HL-60/S4 treated with phorbol 12-myristate 13-acetate at 8.2 ng/mL for 4 days and 3 days (cell line): ENCODE data around the gene CEP44.
"Not testable (repeated sequence)": the region's sequence is repeated elsewhere in the genome, so short reads cannot be mapped to it uniquely, and the experiment has no call there.

Experiments
- in situ Hi-C: fragments of 300-500 bp; cut with MboI; formaldehyde crosslinking; loops from 2 replicates; pipeline ENCODE4 v1.15.0; 2022; ENCODE audit warnings: low sequenced_read_pairs

The CEP44 gene

DNA sequence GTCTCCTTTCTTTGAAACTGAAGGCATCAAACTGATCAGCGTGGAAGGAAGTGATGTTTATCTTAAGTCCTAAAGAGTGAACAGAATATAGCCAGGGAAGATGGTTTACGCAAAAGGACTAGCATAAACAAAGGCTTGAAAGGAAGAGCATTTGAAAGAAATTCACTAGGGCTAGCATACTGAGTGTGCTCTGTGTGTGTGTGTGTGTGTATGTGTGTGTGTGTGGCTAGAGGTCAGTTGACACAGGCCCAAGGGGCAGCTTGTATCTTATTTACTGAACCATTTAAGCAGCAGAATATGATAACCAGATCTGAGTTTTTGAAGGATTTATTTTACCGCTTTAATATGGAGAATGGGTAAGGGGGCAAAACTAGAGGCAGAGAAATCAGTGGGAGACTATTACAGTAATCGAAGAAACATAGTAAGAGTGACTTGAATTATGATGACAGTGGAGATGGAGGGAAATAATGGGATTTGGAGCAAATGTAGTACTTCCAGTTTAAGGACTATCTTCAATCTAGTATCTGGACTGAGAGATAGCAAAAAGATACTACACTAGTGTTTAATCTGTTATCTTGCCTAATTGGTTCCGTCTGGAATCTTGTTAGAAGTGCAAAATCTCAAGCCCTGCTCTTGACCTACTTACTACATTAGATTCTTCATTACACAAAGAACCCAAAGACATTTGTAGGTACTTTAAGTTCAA lies 36.9 kb downstream of the CEP44 start:
- in situ Hi-C loops, result no loop called here

DNA sequence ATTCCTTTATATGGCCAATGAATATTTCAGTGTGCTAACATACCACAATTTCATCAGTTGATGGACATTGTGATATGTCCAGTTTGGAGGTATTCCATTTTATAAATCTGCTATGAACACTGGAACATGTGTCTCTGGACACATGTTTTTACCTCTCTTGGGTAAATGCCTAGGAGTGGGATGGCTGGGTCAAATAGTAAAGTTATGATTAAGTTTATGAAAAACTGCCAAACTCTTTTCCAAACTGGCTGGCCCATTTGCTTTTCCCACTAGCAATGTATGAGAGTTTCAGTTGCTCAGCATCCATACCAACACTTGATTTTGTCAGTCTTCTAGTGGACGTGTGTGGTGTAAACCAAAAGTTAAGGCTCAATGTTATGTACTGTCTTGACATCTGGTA lies 40.5 kb downstream of the CEP44 start:
- in situ Hi-C loops, result no loop called here

DNA sequence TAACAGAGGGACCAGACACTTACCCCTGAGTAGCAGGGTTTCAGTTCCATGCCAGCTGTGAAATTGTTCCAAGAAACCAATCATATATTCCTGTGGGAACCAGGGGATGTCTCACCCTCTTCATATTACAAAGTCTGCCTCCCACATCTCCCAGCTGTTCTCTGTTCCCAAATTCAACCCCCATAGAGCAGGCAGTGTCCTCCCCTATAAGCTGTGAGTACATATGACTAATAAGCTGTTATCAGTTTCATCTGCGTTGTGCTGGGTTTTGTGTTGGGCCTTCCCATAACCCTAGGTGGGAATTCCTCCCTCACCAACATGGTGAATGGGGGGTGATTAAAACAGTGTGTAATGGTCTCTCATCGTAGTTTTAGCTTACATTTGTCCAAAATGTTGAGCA lies 41.0 kb downstream of the CEP44 start:
- in situ Hi-C loops, result no loop called here

DNA sequence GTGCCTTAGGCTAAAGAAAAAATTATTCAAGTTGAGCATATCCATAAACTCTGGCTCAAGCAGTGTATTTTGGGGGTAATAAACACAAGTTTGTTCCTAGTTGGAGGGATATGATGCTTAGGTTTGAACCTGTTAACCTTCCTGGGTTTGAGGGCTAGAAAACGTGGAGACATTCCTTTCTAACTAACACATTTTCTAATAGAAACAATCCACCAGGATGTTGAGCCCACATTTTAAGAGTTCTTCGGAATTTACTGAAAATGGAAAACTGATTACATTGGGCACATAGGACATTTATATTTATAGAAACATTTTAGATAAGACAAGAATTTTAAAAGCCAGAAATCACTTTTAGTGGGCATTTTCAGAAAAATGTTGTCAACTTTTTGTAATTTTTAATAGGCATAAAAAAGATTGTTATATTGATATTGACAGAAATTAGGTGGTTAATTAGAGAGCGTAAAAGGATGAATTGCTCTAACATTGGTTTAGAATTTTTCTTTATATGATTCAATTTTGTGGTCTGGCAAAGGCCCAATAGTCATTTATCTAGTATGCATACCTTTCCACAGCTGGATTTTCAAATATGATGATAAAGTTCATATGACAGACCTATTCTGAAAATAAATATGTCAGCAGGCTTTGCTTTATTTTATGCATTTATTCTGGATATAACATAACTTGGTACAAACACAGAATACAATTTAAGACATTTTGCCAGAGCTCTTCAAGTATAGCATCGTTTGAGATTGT lies 49.2 kb downstream of the CEP44 start:
- in situ Hi-C loops, result no loop called here

DNA sequence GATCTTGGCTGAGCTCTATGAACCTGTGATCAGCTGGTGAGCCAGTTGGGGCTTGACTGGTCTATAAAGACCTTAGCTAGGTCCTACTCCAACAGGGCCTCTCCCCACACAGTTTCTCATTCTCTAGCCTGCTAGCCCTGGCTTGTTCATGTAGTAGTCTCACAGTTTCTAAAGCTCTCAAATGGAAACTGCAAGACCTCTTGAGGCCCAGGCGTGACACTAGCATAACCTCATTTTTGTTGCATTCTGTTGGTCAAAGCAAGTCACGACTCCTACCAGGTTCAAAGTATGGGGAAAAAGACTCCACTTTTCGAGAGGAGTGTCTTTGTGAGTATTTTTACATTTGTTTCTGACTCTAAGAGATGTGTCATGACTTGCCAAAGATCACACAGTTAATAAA lies 50.9 kb downstream of the CEP44 start:
- in situ Hi-C loops, result no loop called here

DNA sequence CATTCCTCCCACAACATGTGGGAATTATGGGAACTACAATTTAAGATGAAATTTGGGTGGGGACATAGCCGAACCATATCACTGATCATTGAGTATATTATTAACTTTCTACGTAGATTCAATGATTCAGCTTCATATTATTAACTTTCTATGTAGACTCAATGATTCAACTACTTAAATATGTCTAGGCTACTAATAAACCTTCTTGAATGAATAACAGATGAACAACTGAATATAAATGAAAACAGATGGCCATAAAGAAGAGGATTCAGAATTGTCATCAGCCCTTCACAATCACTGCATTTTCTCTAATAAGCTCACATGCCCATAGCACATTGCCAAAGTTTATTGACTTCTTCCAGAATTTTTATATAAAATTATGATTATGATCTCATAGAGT lies 57.0 kb downstream of the CEP44 start:
- in situ Hi-C loops, result no loop called here

DNA sequence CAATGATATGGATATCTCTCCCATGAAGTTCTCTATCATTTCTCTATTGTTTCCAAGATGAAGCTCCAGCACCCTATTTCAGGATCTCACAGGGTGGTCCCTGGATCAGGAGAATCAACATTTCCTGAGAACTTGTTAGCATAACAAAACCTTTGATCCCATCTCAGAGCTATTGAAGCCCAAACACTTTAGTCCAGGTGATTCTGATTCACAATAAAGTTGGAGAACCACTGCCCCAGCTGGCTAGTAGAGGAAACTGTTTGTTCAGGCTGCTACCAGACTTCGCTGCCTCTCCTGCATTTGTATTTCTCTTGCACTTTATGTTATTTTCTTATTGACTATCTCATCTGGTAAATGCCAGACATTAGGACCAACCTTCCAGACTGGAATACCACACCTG lies 65.4 kb downstream of the CEP44 start:
- in situ Hi-C loops, result no loop called here

DNA sequence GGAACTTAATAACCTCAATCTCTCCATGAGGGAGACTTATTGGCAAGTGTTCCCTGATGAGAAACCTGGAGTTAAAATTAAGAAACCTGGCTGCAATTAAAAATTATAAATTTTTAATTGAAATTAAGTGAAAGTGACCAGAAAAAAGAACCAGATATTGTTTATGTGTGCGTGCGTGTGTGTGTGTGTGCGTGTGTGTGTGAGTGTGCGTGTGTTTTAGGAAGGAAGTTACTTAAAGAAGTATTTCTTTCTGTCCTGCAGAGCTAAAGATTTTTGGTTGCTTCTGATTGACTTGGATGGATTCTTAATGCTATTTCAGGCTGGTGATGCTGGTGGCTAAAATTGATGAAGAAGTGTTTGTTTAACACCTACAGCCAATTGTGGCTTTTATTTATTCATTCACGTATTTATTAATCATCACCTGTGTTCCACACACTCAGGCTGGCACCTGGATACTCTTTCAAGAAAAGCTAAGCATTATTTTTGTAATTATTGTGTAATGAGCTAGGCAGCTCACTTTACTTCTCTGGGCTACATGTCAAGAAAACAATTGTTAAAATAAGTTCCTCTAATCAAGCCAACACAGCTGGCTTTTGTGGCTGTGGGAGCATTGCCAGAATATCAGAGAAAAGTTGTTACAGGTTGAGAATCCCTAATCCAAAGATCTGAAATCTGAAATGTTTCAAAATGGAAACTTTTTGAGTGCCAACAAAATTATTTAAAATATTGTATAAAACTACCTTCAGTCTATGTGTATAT lies 68.5 kb downstream of the CEP44 start:
- in situ Hi-C loops, result no loop called here

DNA sequence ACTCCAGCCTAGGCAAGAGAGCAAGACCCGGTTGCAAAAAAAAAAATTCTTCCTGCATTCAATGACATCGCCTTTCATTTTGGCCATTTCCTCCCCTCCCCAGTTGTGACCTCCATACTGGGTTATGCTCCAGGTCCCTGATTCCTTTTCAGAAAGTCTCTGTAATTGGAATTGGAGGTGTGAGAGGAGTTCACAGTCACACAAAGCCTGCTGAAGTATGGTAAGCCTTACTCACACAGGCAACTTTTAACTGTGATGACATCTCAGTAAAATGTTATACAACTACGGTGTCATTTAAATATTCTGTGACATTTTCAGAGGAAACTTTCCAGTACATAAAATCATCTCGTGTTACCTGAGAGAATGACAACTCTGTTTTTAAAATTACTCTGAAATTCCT lies 73.6 kb downstream of the CEP44 start:
- in situ Hi-C loops, result no loop called here

DNA sequence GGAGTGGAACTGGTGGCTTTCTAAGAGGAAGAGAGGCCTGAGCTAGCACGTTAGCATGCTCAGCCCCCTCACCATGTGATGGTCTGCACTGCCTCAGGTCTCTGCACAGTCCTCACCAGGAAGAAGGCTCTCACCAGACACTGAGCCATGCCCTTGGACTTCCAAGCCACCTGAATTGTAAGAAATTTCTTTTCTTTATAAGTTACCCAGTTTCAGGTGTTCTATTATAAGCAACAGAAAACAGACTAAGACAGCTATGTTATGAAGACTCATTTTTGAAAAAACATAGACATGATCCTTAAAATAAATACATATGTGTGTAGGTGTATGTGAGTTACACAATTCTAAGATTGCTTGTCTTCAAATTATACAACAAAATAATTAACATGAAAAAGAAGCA lies 74.7 kb downstream of the CEP44 start:
- in situ Hi-C loops, result no loop called here

DNA sequence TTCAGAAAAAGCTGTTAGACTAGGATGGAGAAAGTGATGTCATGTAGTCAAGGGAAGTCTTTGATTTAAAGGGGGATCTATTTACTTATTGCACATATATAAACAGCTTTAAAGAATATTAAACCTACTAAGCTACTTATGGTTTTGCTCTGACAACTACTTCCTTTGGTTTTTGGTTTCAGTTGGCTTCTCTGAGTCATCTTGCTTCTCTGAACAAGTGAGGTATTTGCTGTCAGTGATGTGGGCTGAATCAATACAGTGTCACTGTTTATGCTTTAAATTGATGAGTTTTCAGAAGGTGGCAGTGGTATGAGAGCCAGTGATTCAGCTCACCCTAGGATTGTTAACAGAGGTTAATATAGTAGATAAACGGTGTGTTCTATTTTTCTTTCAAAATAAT lies 75.1 kb downstream of the CEP44 start:
- in situ Hi-C loops, result no loop called here

DNA sequence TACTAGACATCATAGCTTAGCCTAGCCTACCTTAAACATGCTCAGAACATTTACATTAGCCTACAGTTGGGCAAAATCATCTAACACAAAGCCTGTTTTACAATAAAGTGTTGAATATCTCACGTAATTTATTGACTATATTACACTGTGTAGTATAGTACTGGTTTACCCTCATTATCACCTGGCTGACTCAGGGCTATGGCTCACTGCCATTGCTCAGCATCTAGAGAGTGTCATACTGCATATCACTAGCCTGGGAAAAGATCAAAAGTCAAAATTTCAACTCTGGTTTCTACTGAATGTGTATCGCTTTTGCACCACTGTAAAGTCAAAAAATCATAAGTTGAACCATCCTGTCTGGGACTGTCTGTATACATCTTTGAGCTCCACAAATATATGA lies 78.6 kb downstream of the CEP44 start:
- in situ Hi-C loops, result no loop called here

DNA sequence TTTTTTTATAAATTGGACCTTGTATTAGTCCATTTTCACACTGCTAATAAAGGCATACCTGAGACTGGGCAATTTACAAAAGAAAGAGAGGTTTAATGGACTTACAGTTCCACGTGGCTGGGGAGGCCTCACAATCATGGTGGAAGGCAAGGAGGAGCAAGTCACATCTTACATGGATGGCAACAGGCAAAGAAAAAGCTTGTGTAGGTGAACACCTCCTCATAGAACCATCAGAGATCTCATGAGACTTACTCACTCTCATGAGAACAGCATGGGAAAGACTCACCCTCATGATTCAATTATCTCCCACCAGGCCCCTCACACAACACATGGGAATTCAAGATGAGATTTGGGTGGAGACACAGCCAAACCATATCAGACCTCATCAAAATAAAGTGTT lies 80.1 kb downstream of the CEP44 start:
- in situ Hi-C loops, result not testable (repeated sequence)

DNA sequence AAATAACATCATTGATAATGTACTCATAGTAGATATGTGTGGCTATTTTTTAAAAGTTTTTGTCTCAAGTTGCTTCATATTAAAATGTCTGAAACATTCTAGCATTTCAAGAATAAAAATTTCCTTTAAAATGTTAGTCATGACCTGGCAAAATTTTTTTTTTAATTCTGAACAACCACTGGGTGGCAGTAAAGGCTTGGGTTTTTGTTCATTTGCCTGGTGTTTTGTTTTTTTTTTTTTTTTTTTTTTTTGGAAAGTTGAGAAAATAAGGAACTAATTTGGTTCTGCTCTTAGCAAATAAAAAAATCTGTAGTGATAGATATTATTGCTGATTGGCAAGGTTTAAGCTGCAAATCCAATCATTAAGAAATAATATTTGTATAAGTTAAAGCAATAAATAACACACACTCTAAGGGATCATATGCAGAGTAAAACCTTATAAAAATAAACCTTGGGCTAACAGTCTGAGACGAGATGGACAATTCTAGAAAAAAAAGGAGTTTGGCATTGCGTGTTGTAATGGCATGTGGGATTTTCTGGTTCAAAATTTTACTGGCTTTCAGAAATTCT lies 81.4 kb downstream of the CEP44 start:
- in situ Hi-C loops, result no loop called here

DNA sequence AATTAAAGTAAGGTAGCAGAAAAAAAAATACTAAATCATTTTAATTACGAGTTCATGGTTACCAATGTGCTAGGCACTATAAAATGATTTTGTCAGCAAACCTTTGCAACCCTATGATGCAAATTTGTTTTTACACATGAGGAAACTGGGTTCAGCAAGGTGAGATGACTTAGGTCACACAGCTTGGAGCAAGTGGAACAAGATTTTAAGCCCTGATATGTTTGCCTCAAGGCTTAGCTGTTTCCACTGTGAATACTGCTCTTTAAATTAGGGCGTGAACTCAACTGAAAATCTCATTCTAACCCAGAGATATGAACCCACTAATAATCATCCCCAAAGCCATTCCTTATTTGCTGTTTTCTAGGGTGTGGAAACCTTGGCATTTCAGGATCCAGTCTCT lies 86.3 kb downstream of the CEP44 start:
- in situ Hi-C loops, result no loop called here

DNA sequence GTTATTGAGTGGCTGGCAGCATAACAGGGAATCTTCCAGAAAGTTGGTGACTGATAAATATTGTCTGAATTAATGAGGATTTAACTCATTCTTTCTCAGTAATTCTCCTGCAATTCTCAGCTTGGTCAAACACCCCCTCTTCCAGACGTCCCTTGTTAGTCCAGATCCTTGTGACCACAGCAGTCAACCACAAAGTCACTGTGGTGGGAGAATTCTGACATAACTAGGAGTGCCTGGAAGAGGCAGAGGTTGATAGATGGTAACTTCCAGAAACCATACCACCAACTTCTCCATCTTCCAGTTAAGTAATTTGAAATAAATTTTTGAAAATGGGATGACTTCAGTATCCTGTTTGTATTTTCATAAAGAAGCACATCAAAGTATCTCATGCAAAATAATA lies 90.1 kb downstream of the CEP44 start:
- in situ Hi-C loops, result no loop called here

DNA sequence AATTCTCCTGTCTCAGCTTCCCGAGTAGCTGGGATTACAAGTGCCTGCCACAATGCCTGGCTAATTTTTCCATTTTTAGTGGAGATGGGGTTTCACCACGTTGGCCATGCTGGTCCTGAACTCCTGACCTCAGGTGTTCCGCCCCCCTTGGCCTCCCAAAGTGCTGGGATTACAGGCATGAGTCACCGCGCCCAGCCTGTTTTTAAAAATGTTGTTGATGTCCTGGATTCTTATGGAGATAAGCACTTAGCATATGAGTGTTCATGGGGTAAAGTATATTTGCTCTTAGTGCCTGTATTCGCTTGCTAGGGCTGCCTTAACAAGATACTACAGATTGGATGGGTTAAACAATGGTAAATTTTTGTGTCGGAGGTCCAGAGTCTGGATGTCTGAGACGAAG lies 91.7 kb downstream of the CEP44 start:
- in situ Hi-C loops, result no loop called here

DNA sequence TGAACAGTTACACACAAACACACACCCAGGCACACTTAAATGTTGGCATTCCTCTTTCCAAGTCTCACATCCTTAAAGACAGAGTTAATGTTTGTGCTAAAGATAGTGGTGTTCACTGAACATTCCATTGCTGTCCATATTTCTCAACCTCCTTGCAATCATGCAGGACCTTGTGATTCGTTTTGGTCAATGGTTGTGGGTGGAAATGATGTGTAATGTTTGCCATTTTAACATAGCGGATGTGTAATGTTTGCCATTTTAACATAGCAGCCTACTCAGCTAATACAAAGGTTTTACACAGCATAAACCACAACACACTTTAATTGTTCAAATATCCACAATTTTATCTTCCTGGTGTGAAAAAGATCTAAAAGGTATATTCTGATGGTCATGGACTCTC lies 93.9 kb downstream of the CEP44 start:
- in situ Hi-C loops, result no loop called here

DNA sequence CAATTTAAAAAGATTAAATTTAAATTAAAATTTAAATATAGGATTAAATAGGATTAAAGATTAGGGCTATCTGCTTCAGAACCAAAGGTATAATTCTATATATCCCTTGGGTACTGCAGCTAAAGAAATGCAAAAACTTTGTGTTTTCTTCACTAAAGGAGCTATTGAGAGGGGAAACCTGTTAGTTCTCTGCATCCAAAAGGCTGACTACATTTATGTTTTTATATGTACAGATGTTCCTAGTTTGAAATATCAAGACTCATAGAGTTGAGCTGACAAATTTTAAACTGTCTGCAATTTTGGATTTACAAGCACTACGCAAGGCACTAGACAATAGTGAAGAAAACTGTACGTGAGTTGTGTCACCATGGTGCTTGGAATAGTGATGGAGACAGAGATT lies 95.2 kb downstream of the CEP44 start:
- in situ Hi-C loops, result no loop called here

DNA sequence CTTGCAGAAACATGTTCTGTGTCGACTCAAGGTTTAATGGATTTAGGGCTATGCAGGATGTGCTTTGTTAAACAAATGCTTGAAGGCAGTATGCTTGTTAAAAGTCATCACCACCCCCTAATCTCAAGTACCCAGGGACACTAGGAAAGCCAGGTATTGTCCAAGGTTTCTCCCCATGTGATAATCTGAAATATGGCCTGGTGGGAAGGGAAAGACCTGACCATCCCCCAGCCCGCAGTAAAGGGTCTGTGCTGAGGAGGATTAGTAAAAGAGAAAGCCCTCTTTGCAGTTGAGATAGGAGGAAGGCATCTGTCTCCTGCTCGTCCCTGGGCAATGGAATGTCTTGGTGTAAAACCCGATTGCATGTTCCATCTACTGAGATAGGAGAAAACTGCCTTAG lies 96.5 kb downstream of the CEP44 start:
- in situ Hi-C loops, result not testable (repeated sequence)

DNA sequence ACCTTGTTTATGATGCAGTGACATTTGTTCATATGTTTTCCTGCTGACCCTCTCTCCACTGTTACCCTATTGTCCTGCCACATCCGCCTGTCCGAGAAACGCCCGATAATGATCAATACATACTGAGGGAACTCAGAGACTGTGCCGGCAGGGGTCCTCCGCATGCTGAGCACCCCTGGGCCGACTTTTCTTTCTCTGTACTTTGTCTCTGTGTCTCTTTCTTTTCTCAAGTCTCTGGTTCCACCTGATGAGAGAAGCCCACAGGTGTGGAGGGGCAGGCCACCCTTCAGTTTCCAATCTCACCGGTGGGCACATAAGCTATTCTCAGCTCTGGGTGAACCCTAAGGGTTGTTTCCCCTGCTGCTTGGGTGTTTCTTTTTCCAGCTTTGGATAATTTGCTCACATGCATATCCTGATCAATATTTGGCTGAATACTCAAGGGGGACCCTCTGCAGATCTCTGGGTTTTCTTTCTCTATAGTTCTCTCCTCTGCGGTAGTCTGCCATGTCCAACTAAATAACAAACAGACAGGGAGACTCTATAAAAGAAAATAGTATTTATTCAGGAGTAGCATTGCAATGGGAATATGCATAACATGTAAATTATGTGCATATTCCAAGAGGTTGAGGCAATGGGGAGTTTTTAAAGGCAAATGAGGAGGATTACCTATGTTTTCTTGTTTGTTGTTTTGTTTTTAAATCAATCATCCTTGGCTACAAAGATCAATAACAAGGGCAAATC lies 97.2 kb downstream of the CEP44 start:
- in situ Hi-C loops, result no loop called here
